Erythroblast (primary cell): Measurements from ENCODE around the gene PIGW.

ENCODE experiments used
- DNase-seq, 2 experiments: peaks; one replicate each; lab custom pipeline; 2025; lab: John Stamatoyannopoulos, UW
- GATA1 ChIP-seq: IDR thresholded peaks from 2 replicates; pipeline ENCODE4 v1.6.1; 2011; ENCODE audit warnings: low read depth, mild to moderate bottlenecking, control low read depth, low read length, moderate library complexity
- POLR2A ChIP-seq: IDR thresholded peaks from 2 replicates; pipeline ENCODE4 v1.6.1; 2011; ENCODE audit warnings: mild to moderate bottlenecking, low read length

PIGW gene, protein sequence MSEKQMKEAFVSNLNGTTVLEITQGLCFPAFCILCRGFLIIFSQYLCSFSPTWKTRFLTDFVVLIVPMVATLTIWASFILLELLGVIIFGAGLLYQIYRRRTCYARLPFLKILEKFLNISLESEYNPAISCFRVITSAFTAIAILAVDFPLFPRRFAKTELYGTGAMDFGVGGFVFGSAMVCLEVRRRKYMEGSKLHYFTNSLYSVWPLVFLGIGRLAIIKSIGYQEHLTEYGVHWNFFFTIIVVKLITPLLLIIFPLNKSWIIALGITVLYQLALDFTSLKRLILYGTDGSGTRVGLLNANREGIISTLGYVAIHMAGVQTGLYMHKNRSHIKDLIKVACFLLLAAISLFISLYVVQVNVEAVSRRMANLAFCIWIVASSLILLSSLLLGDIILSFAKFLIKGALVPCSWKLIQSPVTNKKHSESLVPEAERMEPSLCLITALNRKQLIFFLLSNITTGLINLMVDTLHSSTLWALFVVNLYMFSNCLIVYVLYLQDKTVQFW

DNA sequence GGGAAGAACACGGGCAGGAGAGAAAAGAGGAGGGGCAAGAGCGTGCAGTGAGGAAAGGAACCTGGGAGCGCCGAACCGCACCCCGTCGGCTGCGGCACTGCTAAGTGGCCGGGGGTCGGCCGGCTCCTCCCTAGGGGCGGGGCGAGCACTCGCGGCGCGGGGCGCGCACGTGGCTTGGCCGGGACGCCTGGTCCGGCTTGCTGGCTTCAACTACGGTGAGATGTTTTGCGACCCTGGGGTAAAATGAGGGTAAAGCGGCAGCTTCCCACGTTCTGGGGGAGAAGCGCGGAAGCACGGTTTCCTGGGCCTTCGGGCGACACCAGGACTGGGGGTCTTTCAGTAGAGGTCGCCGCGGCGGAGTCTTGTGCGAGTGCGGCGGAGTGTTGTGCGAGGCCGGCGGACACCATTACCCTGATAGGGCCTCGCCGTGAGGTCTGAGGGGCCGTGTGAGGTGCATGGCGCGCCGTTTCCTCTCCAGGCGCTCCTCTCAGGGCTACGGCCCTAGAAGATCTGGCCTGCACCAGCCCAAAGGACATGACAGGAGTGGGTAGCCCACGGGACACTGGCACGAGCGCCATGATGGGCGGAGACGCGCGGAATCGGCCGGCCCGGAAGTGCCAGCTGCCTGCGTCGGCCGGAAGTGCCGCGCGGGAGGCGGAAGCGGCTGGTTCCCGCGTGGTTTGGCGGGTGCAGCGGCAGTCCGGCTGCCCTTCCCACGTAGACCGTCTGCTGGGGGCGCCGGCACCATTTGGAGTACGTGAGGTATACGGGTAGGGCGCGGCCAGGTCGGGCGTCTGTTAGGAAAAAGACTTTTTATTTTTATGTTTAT lies at the start of gene PIGW, which contains the start of gene MYO19:
Gene PIGW, plus strand, starts transcription at position 148 of the 829 bp plus-strand sequence. CDS start 2,115 bp downstream, outside the sequence.
Gene MYO19, minus strand, starts transcription at position 29 of the 829 bp plus-strand sequence. CDS start 2,330 bp downstream, outside the sequence.
- TF ChIP-seq POLR2A: peak; percentile 97
- no peak for TF ChIP-seq GATA1
- DNase-seq: peak; percentile 92 to 94

DNA sequence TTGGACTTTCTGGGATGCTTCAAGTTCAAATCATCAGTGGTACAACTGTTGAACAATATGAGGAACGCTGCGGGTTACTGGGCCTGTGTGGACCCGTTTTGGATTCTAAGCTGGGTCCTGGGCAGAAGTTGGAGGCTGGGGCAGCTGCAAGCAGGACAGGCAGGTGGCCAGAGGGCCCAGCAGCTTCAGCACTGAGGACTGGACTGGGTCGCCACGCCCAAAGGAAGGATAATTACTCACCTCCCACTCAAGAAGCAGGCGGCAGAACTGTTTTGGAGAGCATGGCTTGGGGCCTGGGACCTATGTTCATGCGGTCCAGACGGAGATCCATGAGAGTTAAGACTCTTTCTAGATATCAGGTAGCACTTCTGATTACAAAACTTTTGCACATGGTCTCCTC lies 49.8 kb upstream of the PIGW start:
- no peak for DNase-seq
- TF ChIP-seq GATA1 (no peak), POLR2A (no peak)

- TF ChIP-seq POLR2A (no peak), GATA1 (no peak)
- no peak for DNase-seq
Observed at GRCh38 chr17:36485805-36486203, 49.0 kb upstream of the PIGW start.

DNA sequence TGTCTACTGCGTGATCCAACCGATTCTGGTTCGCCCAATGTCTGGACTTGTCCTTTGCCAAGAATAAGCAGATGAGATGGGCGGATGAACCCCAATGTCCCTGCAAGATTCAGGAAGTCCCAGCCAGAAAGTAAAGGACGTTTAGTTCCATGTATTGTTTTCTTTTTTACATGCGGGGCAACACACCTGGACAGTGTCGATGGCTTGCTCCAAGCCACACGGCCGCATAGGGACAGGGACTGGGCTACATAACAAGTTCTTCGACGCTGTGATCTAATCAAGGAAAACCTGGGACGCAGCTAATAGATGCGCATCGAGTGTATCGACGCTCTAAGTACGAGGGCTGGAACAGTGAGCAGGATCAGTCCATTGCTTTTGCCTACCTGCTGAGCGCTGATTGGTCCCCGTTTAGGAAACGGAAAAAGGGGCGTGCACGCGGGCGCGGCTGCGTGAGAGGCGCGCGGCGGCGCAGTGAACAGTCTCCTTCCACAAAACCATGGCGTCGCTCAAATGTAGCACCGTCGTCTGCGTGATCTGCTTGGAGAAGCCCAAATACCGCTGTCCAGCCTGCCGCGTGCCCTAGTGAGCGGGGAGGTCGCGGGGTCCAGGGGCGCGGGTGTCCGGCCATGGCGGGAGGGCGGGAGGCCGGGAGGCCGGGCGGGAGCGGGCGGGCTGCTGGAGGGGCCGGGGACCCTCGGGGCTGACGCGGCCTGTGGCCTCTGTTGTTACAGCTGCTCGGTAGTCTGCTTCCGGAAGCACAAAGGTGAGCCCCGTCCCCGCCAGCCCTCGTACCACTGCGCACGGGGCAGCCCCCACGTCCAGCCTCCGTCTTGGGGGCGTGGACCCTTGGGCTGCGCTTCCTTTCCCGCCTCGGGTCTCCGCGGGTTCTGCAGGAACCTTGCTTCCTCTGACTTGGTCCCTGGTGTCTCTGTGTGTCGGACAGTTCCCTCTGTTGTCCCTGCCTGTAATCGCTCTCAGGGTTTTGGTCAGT lies 48.3 kb upstream of the PIGW start, which contains the start of gene ZNHIT3:
Gene ZNHIT3, plus strand, starts transcription at position 478 of the 991 bp plus-strand sequence. Its CDS starts 19 bp downstream, at position 497.
- TF ChIP-seq GATA1 (no peak), POLR2A (peak; percentile 83)
- DNase-seq: peak; percentile 96

DNA sequence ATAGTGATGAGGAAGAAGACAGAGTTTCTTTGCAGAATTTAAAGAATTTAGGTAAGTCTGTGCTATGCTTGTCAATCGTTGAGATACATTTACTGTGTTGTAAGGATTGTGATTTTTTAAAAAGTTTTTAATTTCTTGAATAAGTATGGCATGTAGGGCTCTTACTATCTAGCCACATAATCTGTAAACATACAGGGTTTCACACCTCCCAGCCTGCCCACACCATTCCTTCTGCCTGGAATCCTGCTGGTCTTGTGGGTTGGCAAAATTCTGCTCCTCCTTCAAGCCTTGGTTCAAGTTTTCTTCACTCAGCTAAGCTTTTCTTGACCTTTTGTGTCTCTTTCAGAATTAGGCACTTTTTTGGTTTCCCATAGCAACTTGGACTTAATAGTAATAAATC lies 40.8 kb upstream of the PIGW start:
- DNase-seq: no peak
- no peak for TF ChIP-seq POLR2A
- TF ChIP-seq GATA1: no peak

DNA sequence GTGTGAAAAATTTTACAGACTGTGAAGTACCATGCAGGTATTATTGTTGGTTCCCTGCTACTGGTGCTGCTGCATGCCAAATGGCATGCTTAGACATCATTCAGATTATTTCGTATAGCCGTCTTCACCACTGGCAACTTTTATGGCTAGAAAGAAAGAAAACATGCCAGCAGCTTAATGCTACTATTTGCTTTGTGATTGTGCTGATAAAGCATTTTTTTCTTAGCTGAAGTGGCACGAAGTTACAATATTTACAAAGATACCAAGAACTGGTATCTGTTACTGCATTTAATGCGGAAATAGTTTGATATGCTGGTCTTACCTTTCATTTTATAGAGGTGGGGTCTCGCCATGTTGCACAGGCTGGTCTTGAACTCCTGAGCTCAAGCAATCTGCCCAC lies 40.1 kb upstream of the PIGW start:
- DNase-seq: no peak
- TF ChIP-seq GATA1 (no peak), POLR2A (no peak)

- DNase-seq: no peak
- TF ChIP-seq GATA1: no peak
- TF ChIP-seq POLR2A: no peak
Observed at GRCh38 chr17:36495076-36495578, 39.7 kb upstream of the PIGW start.

DNA sequence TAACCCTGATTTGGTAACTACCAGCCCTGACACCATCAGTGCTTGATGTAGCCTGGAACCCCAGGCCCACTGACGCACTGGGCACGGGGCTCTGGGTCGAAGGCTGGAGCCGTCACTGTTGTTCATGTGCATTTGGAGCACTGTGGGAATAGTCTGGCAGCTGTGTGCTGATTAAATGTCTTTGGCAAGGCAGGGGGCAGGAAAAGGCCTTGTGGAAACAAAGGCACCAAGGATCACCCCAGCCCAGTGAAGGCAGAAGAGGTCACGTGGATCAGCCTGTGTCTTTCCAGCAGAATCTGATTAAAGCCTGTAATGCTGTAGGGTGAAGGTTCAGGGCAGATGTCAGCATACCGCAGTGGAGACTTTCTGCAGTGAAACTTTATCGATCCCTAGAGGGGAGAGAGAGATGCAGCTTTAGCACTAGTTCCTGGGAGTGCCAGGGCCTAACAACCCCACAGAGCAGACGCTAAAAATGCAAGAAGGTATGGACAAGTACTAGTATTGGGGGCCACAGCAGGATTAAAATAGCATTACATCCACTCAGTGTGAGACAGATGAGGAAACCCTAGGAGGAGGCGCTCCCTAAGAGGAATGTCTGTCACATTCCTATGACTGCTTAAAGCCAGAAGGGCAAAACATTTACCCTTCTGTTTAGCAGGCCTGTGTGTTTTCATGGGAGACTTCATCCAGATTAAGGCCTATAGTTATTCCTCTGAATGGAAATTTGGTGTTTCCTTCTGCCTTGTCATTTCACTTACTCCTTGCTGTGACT lies 38.6 kb upstream of the PIGW start:
- TF ChIP-seq GATA1 (no peak), POLR2A (no peak)
- no peak for DNase-seq

DNA sequence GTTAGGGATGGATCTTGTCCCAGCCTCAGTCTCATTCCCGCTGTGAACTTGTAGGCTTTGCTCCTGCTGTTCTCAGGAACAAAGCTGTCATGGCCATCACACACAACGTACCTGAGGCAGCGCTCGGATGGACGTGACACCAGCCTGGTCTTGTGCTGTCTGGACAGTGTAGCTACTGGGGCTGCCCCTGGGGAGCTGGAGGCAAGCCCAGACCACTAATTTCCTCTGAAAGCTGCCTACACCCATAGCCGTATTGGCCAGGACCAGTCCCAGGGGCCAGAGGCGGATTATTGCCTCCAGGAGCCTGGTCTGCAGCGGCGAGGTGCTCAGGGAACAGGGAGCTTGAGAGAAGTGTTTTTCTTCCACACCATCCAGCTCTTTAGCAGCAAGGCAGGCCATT lies 36.6 kb upstream of the PIGW start:
- DNase-seq: no peak
- TF ChIP-seq POLR2A (no peak), GATA1 (no peak)

DNA sequence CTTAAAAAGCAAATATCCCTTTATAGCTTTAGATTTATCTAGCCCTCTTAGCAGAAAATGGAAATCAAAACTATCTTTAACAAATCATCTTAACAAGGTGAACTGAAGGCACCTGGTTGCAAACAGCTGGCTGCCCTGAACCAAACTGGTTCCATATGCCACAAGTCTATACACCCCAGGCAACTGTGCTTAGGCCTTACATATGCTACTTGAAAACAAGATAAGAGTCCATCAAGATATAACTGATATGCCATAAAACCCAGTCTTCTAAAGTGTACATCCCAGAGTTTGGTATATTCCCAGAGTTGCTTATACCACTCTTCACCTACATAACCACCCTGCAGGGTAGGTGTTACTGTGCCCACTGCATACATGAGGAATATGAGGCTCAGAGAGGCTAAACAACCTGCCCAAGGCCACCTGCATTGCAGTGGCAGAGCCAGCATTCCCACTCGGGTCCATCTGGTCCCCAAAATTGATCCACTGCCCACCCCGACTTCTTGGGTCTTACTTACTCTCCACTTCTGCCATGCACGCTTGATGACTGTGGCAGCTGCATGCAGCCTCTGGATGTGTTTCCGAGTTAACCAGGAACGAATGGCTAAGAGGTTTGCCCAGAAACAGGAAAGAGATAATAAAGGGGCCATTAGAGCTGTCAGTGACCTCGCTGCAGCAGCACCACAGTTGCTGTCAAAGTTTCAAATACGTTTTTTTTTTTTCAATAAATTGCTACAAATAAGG lies 36.1 kb upstream of the PIGW start:
- TF ChIP-seq GATA1 (no peak), POLR2A (peak; percentile 15)
- DNase-seq: no peak

DNA sequence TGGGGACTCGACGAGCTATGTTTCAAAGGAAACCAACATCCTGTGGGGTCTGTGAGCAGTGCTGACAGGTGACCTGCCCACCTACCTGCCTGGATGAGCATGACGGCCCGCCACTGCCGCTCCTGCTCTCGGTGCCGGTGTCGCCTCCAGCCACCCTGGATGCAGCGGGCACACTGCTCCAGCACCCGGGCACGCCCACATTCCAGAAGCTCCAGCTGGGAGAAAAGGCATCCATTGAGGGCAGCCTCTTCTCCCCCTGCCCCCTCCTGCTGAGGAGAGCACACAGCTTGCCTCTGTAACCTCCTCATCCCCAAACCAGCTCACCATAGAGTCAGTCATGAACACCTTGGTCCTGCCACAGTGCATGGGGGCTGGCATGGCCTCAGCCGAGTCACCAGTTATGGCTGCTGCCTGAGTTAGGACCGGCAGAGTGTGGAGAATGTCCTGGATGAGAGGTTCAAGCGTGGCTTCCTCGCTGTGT lies 34.0 kb upstream of the PIGW start:
- DNase-seq: no peak
- TF ChIP-seq GATA1 (no peak), POLR2A (no peak)
